NOMO-1 (cell line): Measurements from ENCODE around the gene TBRG1.
A peak's percentile ranks its signal among the peaks of the same experiment; 100 is the strongest.

Experiments used
- DNase-seq, 2 experiments: peaks; one replicate each; lab custom pipeline; 2025; ENCODE audit not compliant: unreplicated experiment in 2 of 2; lab: John Stamatoyannopoulos, UW

Gene TBRG1

DNA sequence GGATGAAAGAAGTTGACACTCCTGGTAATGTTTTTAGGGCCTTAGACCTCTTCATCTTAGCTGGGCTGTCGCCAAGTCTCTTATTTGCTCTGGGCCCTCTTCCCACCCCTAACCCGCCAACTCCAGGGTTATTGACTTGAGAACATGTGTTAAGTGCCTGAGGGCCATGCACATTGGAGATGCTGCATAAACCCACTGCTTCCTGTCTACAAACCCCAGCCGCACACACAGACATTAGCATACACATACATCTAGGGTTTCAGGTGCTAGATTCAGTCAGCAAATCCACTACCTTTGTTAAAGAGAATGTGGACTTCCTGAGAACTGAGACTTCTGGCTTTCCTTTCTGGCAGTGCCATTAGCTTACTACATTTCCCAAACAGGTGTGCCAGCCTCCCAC, 10.6 kb upstream of the TBRG1 start:
- no peak for DNase-seq

DNA sequence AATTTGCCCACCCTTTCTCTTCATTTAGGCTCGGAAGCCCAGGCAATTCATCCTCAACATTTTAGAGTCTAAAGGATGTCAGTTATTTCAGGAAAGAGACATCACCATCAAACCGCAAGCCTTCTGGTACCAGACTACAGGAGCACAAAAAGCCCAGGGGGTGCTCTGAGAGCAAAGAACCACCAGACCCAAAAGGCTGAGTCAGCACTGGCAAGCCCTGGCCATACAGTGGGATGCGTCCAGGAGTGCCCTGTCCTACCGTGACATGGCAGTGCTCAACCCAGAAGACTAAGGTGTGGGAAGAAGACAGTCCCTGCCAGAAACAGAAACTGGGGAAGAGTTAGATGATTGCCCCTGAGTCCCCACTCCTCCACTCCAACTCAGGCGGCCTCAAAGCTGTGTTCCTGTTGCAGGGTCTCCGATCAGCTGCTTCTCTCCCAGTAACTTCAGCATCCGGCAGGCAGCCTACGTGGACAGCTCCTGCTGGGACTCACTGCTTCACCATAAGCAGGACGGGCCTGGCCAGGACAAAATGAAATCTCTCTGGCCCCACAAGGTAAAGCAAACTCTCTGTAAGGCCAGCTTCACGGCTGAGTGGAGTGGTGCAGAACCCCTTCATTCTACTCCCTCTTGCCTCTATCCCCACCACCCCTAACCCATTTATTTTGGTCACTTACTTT, 10.0 kb upstream of the TBRG1 start:
- no peak for DNase-seq

GRCh38 chr11:124618863-124619262, 3.8 kb upstream of the TBRG1 start:
- DNase-seq, result no peak

DNA sequence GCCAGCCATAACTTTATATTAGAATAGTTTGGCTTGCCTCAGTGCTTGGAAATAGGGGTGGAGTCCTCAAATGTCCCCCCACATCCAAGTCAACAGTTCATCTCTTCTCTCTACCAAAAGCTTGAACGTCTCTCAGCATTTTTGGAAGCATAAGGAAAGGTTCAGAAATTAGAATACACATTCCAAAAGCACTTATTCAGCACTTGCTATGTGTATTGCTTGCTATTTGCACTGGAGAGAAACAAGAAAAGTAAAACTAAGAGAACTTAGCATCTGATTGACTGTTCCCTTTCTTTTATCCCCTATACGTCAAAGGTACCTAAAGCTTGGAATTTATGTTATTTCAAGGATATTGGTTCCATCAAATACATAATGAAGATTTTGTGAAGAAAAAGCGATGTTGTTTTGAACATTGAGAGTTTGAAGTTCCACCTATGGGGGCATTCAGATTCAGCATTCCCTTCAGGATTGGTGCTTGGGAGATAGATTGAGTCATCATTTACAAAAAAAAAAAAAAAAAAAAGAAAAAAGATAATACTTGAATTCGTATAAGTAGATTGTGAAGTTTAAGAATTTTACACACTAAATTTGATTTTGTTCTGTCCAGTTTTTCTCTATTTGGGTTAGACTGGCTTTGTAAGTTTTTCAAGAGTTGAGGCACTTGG, 1.3 kb downstream of the TBRG1 start:
- no peak for DNase-seq

- DNase-seq, result no peak
These were observed 3.0 kb downstream of the TBRG1 start for GRCh38 chr11:124625504-124626168.

- DNase-seq, result peak; percentile 7 to 62
These were observed 4.9 kb downstream of the TBRG1 start for GRCh38 chr11:124627546-124627945.

- DNase-seq, result no peak
These were observed 7.3 kb downstream of the TBRG1 start for GRCh38 chr11:124629961-124630360.

DNA sequence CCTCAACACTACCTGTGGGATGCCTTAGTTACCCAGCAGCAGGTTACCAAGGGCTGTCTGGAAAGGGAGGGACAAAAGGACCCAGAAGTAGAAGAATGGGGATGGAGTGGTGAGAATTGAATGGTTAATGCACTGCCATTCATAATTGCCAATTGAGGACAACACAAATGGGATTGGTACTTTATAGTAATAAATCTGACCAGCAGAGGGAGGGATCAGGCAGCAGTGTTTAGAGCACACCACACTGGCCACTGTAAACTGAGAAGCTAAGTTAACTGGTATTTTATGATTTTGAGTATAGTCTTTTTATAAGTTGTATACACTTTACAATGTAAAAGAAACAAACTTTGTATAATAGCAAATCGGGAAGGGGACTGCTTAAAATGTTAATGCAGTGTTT, 10.7 kb downstream of the TBRG1 start:
- DNase-seq, result no peak

- DNase-seq, result no peak
These were observed 13.3 kb downstream of the TBRG1 start for GRCh38 chr11:124635932-124636331.

DNA sequence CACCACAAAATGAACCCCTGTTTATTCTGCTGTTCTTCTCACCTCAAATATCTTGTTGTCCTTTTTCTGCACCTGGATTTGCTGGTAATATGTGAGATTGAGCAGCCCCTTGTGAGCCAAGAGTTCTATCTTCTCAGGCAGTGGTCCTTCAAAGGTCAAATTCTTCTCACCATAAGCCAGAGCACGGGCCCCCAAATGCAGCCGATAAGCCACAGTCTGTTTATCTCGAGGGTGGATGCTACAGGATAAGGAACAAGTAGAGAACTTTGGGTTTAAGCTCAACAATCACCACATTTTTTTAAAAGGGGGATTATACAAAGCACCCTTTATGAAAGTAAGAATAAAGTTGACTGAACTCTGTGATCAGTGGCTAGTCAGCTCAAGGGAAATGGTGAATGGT, 15.8 kb downstream of the TBRG1 start:
- DNase-seq, result no peak

- no peak for DNase-seq
These were observed 16.5 kb downstream of the TBRG1 start for GRCh38 chr11:124639186-124639585.

- no peak for DNase-seq
These were observed 18.0 kb downstream of the TBRG1 start for GRCh38 chr11:124640666-124641065.

GRCh38 chr11:124642628-124643027, 20.0 kb downstream of the TBRG1 start:
- DNase-seq, result no peak

DNA sequence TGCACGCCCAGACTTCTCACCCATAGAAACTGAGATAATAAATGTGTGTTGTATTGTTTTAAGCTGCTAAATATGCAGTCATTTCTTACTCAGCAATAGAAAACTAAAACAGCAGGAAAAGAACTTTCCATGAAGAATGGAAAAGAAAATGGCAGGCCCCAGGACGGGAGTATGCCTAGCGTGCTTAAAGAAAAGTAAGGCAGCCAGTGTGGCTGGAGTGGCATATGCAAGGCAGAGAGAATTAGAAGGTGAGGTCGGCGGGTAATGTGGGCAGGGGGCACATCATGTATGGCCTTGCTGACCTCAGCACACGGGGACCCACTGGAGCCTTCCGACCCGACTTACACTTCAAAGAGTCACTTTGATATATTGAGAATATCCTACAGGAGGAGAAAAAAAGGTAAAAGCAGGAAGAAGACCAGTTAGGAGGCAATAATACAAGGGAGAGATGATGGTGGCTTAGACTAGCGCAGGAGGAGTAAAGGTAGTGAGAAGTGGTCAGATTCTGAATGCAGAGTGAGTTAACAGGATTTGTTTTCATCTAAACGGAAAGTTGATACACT, 20.5 kb downstream of the TBRG1 start:
- DNase-seq, result no peak

GRCh38 chr11:124643605-124644425, 21.2 kb downstream of the TBRG1 start:
- DNase-seq, result no peak

DNA sequence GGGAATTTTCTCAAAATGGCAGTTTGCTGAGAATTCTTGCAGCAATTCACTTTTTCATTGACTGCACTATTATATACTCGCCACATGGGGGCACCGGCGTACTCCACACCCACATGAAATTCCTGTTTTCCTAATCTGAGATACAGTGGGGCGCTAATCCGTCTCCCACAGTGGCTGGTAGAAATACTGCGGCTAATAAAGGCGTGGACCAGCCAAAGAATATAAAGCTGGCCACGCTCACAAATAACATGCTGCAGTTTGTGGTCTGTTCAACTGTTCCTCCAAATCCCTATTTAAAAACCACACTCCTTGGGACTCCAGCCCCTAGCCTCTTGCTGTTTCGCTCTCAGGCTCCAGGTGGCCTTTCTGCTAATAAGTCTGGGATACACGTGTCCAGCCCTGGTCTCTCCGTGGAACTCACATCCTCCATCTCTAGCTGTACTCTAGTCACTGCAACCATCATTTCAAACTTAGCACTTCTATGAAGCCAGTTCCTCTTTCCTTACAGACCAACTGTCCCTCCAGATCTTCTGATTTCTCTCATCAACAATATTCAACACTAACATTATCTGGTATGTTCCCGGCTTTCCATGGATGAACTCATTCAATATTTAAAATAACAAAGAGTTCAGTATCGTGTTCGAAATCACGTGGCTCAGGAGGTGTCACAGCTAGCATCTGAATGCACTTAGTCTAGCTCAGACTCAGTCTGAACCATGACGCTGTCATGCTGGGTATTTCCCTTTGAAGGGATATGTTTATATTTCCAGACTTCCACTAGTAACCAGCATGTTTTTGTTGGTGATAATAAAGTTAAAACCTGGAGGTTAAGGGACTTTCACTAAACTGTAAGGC, 22.0 kb downstream of the TBRG1 start:
- peak; percentile 19 to 67 for DNase-seq

DNA sequence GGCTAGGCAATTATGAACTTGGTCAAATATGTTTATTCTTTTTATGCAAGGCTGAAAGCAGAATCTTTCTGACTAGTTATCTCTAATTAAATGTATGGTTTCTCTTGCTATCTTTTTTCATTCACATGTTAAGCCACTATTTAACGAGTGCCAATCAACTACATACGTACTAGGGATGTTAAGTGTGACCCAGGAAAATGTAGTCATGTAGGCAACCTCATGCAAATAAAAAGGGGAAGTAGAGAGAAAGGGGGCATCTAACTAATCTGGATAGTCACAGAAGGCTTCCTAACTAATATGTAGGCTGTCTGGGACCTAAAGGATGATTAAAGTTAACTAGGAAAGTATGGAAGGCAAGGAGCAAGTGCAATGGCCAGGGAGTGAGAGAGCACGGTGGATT, 23.5 kb downstream of the TBRG1 start:
- peak in 1 of 2 experiments; percentile 6 for DNase-seq

DNA sequence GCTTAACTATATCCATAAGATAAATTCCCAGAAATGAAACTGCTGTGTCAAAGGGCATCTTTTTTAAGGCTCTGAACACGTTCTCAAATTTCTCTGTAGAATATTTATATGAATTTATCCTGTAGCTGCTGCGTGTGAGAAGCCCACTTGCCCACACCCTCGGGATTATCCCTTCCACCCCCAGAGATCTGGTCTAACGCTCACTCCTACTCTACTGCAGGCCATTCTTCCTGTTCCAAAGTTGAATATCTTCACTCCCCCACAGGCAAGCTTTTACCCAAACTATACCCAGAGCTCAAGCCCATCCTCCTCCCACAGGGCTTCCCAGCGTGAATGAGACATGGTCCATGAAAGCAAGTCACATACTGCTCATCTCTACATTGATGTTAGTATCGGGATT, 25.9 kb downstream of the TBRG1 start:
- DNase-seq, result no peak

DNA sequence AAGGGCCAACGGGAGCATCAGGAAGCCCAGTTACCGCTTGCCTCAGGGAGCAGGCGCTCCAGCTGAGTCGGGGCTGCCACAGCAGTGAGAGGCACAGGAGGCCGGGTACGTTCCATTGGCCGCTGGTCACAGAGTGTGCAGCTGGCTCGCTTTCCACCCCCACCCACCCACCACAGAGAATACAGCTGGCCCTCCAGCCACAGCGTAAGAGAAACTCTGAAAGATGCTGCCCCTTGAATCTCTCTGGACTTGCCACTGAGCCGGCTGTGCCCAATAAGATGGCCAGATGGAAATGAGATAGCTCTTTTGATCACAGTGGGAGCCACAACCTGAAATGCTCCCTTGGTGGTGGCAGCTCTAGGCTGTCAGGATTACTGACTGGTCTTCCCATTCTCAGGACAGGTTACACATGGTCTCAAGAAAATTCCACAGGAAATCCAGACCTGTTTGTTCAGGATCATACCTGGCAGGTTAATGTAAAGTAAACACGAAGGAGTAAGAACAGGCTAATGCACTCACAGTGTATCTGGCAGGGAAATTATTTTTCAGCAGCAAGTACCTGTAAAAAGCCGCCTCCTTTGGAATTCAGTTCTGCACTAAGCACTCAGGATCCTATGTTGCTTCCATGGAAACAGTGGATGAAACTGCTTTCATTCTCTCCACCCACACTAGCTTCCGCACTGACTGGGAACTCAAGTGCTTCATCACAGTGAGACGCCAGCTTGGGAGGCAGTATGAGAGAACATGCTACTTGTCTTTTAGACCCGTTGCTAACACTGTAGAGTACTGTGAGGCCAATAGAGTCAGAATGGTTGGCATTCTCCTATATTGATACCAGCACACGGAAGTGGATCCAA, 34.3 kb downstream of the TBRG1 start:
- DNase-seq, result no peak
